ENCODE results near the gene ZIC1. TPM values are rescaled to one million over a fixed set of nuclear protein-coding genes. Genes with fewer than 3 reads are reported as not detected.

The ZIC1 gene
- total and polyA plus RNA-seq, 4 donors: under 0.01 to 0.10 TPM; not detected in 2

DNA sequence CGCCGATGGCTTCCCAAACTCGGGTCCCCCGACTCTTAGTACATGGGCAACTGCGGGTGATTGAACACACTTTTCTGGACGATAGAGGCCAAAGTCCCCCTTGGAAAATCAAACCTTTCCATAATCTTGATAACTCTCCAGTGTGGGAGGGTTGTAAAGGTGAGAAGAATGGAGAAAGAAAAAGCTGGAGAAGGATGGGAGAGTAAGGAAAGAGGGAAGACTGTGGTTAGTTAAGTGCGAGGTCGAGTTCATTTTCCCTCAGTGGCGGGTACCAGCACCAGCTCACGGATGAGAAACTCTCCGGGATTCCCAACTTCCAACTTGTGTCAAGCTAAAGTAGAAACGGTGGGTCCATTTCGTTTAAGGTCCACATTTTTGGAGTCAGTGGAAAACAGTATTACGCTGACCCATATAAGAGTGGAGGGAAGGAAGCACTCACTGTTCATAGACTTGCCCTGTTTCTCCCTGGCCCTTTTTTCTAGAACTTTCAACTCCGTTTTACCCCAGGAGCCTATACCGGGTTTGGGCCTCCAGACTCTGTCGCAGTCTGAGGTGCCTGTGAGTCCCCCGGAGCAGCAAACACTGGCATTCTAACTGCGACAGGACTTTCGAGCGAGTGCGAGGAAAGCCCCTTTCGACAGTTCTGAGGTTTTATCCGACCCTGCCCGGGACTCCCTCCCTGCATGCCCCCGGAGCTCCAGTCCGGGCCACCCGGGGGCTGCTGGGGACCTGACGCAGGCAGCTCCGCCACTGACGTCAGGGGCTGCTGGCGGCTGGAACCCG lies 14.8 kb downstream of the ZIC1 start:
- TF ChIP-seq, protein P1, sequence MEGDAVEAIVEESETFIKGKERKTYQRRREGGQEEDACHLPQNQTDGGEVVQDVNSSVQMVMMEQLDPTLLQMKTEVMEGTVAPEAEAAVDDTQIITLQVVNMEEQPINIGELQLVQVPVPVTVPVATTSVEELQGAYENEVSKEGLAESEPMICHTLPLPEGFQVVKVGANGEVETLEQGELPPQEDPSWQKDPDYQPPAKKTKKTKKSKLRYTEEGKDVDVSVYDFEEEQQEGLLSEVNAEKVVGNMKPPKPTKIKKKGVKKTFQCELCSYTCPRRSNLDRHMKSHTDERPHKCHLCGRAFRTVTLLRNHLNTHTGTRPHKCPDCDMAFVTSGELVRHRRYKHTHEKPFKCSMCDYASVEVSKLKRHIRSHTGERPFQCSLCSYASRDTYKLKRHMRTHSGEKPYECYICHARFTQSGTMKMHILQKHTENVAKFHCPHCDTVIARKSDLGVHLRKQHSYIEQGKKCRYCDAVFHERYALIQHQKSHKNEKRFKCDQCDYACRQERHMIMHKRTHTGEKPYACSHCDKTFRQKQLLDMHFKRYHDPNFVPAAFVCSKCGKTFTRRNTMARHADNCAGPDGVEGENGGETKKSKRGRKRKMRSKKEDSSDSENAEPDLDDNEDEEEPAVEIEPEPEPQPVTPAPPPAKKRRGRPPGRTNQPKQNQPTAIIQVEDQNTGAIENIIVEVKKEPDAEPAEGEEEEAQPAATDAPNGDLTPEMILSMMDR (IDR thresholded peaks at IDR 0.05; ENCODE audit: control extremely low read depth, extremely low read depth): no peak
- DNase-seq: peak in 2 of 3 donors; percentile 43 to 56
- WGBS, 2 donors: 5 to 9% methylated on average over 33 of the region's 33 CpGs

DNA sequence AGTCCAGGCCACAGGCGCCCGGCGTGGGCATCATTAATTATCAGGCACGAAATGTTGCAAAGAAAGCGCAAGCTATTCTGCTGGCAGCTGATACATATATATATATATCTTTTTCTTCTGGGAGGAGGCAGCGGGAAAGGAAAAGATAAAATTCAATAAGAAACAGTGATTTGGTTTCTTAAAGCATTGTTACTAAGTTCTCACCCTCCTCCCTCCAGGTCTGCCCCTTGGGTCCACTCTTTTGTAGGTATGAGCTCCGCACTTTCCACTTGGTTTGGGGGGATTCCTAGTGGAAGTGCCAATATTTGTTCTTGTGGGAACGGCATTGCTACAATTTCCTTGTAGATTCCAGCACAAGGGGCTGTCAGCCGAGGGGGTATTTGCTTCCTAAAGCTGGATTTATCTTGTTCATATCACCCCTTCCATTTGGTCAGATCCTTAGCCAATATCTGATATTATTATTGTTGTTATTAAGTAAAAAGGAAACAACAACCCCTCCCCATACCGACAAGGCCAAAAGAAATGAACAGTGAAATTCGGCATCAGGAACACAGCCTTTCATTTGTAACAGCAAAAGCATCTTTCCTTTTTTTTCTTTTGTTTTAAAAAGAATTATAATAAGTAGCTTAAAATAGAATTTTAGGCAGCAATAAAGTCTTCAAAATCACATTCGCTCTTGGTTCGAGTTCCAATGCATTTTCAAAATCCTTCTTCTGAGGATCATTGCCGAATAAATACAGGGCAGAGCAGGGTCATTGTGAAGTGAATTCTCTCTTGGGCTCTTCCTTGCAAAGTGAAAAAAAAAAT lies 15.6 kb downstream of the ZIC1 start:
- no peak overlapping the region for H3K27ac ChIP-seq (ENCODE audit: low read depth in 1 of 2, low read length in 1 of 2)
- no peak overlapping the region for H3K4me3 ChIP-seq
- peaks cover 0 to 24% (median 0%) of the 10 kb centered on the region in 4 donors for H3K9me3 ChIP-seq (ENCODE audit: control insufficient read depth in 4 of 4, insufficient read depth in 3 of 4, low read length in 3 of 4)
- TF ChIP-seq, protein P1 (IDR thresholded peaks at IDR 0.05; ENCODE audit: control extremely low read depth, extremely low read depth): no peak
- no peaks in the 10 kb centered on the region for H3K36me3 ChIP-seq (ENCODE audit: control insufficient read depth in 4 of 4, insufficient read depth in 4 of 4, low read length in 4 of 4)
- H3K27me3 ChIP-seq (ENCODE audit: control insufficient read depth in 3 of 3, insufficient read depth in 3 of 3, low read length in 2 of 3): peaks cover 28 to 96% (median 85%) of the 10 kb centered on the region in 3 donors
- 8 to 10% methylated on average over 14 of the region's 14 CpGs for WGBS, 2 donors
- H3K9ac ChIP-seq (ENCODE audit: insufficient read depth in 1 of 2, low read length in 2 of 2): no peak overlapping the region
- DNase-seq (peak in 1 of 3 donors; percentile 36), ATAC-seq (ENCODE audit: insufficient read depth, low FRiP score) (no peak)
- peaks cover 0 to 12% (median 0%) of the 10 kb centered on the region in 5 donors for H3K4me1 ChIP-seq (ENCODE audit: control insufficient read depth in 5 of 5, insufficient read depth in 5 of 5, low read length in 5 of 5)

More for the DNA sequence above, 14.8 kb downstream of the ZIC1 start:
- peaks cover 0 to 18% (median 3%) of the 10 kb centered on the region in 5 donors for H3K4me1 ChIP-seq (ENCODE audit: control insufficient read depth in 5 of 5, insufficient read depth in 5 of 5, low read length in 5 of 5)
- H3K36me3 ChIP-seq (ENCODE audit: control insufficient read depth in 4 of 4, insufficient read depth in 4 of 4, low read length in 4 of 4): no peaks in the 10 kb centered on the region
- H3K9me3 ChIP-seq (ENCODE audit: control insufficient read depth in 4 of 4, insufficient read depth in 3 of 4, low read length in 3 of 4): peaks cover 0 to 29% (median 0%) of the 10 kb centered on the region in 4 donors
- H3K9ac ChIP-seq (ENCODE audit: insufficient read depth in 1 of 2, low read length in 2 of 2): no peak overlapping the region
- peaks cover 28 to 96% (median 90%) of the 10 kb centered on the region in 3 donors for H3K27me3 ChIP-seq (ENCODE audit: control insufficient read depth in 3 of 3, insufficient read depth in 3 of 3, low read length in 2 of 3)
- ATAC-seq (ENCODE audit: insufficient read depth, low FRiP score): no peak
- H3K4me3 ChIP-seq: no peak overlapping the region
- no peak overlapping the region for H3K27ac ChIP-seq (ENCODE audit: low read depth in 1 of 2, low read length in 1 of 2)

DNA sequence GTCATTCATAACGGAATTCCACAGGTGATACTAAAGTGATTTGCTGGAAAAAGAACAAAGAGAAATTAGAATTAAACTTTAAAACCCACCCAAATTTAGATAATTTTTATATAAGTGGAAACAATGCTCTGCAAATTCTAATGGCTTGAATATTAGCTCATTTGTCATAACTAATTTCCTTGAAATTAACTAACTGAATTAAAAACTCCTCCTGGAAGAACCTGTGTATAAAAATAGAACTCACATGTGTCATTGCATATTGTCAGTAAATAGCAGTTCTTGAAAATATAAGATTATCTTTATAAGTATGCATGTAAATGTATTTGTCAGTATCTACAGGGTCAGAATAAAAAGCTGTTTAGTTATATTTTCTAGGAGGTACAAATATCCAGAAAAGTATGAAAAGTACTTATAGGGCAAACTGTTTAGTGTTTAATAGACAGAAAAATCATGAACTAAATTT lies 16.3 kb downstream of the ZIC1 start:
- Histone ChIP-seq H3K9me3 (ENCODE audit: control insufficient read depth in 4 of 4, insufficient read depth in 3 of 4, low read length in 3 of 4) (peaks cover 0 to 19% (median 0%) of the 10 kb centered on the region in 4 donors), H3K27ac (ENCODE audit: low read depth in 1 of 2, low read length in 1 of 2) (no peak overlapping the region), H3K4me1 (ENCODE audit: control insufficient read depth in 5 of 5, insufficient read depth in 5 of 5, low read length in 5 of 5) (peaks cover 0 to 12% (median 0%) of the 10 kb centered on the region in 5 donors), H3K27me3 (ENCODE audit: control insufficient read depth in 3 of 3, insufficient read depth in 3 of 3, low read length in 2 of 3) (peaks cover 23 to 94% (median 84%) of the 10 kb centered on the region in 3 donors), H3K4me3 (no peak overlapping the region), H3K9ac (ENCODE audit: insufficient read depth in 1 of 2, low read length in 2 of 2) (no peak overlapping the region), H3K36me3 (ENCODE audit: control insufficient read depth in 4 of 4, insufficient read depth in 4 of 4, low read length in 4 of 4) (no peaks in the 10 kb centered on the region)
- no peak for ATAC-seq (ENCODE audit: insufficient read depth, low FRiP score)
- DNase-seq: peak in 1 of 3 donors; percentile 31
- TF ChIP-seq, protein P1 (IDR thresholded peaks at IDR 0.05; ENCODE audit: control extremely low read depth, extremely low read depth): no peak
- 15 to 20% methylated on average over 1 of the region's 1 CpG for WGBS, 2 donors

Data from lung (tissue), 12 donors.